Neuronal stem cell (in vitro differentiated cells): ENCODE data around the gene KCTD5.
A peak's percentile ranks its signal among the peaks of the same experiment; 100 is the strongest.

Source experiments
- DNase-seq: peaks from one replicate; pipeline ENCODE4 v3.0.0-alpha.2; 2013; ENCODE audit warnings: low spot score
- H2AFZ ChIP-seq: one replicate; pipeline ENCODE4 v1.6.1; 2013; ENCODE audit warnings: mild to moderate bottlenecking, low read length, inconsistent platforms
- H2AK5ac ChIP-seq: 2 replicates; pipeline ENCODE4 v1.6.1; 2013; ENCODE audit warnings: low read depth, mild to moderate bottlenecking, inconsistent platforms, low read length, moderate library complexity, mixed read lengths
- H2BK120ac ChIP-seq: 2 replicates; pipeline ENCODE4 v1.6.1; 2013; ENCODE audit warnings: low read depth, mild to moderate bottlenecking, inconsistent platforms, low read length, moderate library complexity, mixed read lengths
- H2BK12ac ChIP-seq: one replicate; pipeline ENCODE4 v1.6.1; 2013; ENCODE audit warnings: low read length, inconsistent platforms
- H2BK15ac ChIP-seq: 2 replicates; pipeline ENCODE4 v1.6.1; 2013; ENCODE audit warnings: mild to moderate bottlenecking, low read length, inconsistent platforms, mixed read lengths
- H2BK5ac ChIP-seq: one replicate; pipeline ENCODE4 v1.6.1; 2013; ENCODE audit warnings: inconsistent platforms, mild to moderate bottlenecking, low read length, moderate library complexity
- H3K14ac ChIP-seq: one replicate; pipeline ENCODE4 v1.6.1; 2013; ENCODE audit warnings: low read length, inconsistent platforms
- H3K18ac ChIP-seq: 2 replicates; pipeline ENCODE4 v1.6.1; 2013; ENCODE audit warnings: low read length, inconsistent platforms
- H3K23ac ChIP-seq: 2 replicates; pipeline ENCODE4 v1.6.1; 2013; ENCODE audit warnings: low read depth, mild to moderate bottlenecking, mixed read lengths, low read length, inconsistent platforms; ENCODE audit not compliant: poor library complexity
- H3K27ac ChIP-seq: replicated peaks from 3 replicates; pipeline ENCODE4 v1.5.1; 2013; ENCODE audit warnings: low read length, inconsistent platforms
- H3K27me3 ChIP-seq, 3 experiments: 2 replicates each; pipeline ENCODE4 v1.6.1; 2013; ENCODE audit warnings: low read length in 3 of 3, mild to moderate bottlenecking in 2 of 3, inconsistent platforms in 1 of 3, low read depth in 1 of 3, mixed read lengths in 1 of 3, moderate library complexity in 1 of 3; ENCODE audit not compliant: control insufficient read depth in 3 of 3, insufficient read depth in 3 of 3
- H3K36me3 ChIP-seq, 2 donors: replicated peaks in 1 of 2; 2 replicates each; pipeline ENCODE4 v1.6.1; 2013; ENCODE audit warnings: low read length in 2 of 2; ENCODE audit not compliant: control insufficient read depth in 2 of 2, insufficient read depth in 2 of 2
- H3K4ac ChIP-seq: 2 replicates; pipeline ENCODE4 v1.6.1; 2013; ENCODE audit warnings: inconsistent platforms, mild to moderate bottlenecking, low read length, moderate library complexity
- H3K4me1 ChIP-seq, 2 donors: 1 replicate in 1 of 2; 2 replicates in 1 of 2; pipeline ENCODE4 v1.6.1; 2013; ENCODE audit warnings: low read length in 2 of 2, low read depth in 1 of 2; ENCODE audit not compliant: control insufficient read depth in 2 of 2, insufficient read depth in 1 of 2
- H3K4me2 ChIP-seq: one replicate; pipeline ENCODE4 v1.6.1; 2013; ENCODE audit warnings: mild to moderate bottlenecking, low read length, inconsistent platforms; ENCODE audit not compliant: insufficient read depth, poor library complexity, severe bottlenecking
- H3K4me3 ChIP-seq, 2 donors: 2 replicates each; pipeline ENCODE4 v1.5.1; 2013; ENCODE audit warnings: low read length in 2 of 2, mild to moderate bottlenecking in 2 of 2, inconsistent platforms in 1 of 2, moderate library complexity in 1 of 2
- H3K79me1 ChIP-seq: one replicate; pipeline ENCODE4 v1.6.1; 2013; ENCODE audit warnings: low read depth, mild to moderate bottlenecking, inconsistent platforms, low read length, moderate library complexity
- H3K9ac ChIP-seq: one replicate; pipeline ENCODE4 v1.6.1; 2013; ENCODE audit warnings: mild to moderate bottlenecking, low read depth, low read length, inconsistent platforms; ENCODE audit not compliant: poor library complexity
- H3K9me3 ChIP-seq, 2 donors: replicated peaks in 1 of 2; 2 replicates each; pipeline versions ENCODE3 to v1.6.1; 2013; ENCODE audit warnings: low read length in 2 of 2, mild to moderate bottlenecking in 2 of 2, inconsistent platforms in 1 of 2, low read depth in 1 of 2, mixed read lengths in 1 of 2, moderate library complexity in 1 of 2; ENCODE audit not compliant: control insufficient read depth in 2 of 2, insufficient read depth in 1 of 2
- H4K8ac ChIP-seq: one replicate; pipeline ENCODE4 v1.6.1; 2013; ENCODE audit warnings: low read depth, mild to moderate bottlenecking, inconsistent platforms, low read length, moderate library complexity
- H4K91ac ChIP-seq: one replicate; pipeline ENCODE4 v1.6.1; 2013; ENCODE audit warnings: low read length, low read depth, mild to moderate bottlenecking, inconsistent platforms; ENCODE audit not compliant: poor library complexity
- WGBS, 2 donors: extraction: QIAGEN DNeasy Blood & Tissue Kit; methylation state at CpG; one replicate each; pipeline ENCODE4 v1.1.7; 2013; ENCODE audit warnings: missing lambda C conversion rate in 2 of 2, mixed read lengths in 1 of 2; ENCODE audit not compliant: insufficient read length in 2 of 2, insufficient replicate concordance in 1 of 2; ENCODE audit errors: extremely low coverage in 2 of 2; 5-methylcytosine and 5-hydroxymethylcytosine counted together

The KCTD5 gene

DNA sequence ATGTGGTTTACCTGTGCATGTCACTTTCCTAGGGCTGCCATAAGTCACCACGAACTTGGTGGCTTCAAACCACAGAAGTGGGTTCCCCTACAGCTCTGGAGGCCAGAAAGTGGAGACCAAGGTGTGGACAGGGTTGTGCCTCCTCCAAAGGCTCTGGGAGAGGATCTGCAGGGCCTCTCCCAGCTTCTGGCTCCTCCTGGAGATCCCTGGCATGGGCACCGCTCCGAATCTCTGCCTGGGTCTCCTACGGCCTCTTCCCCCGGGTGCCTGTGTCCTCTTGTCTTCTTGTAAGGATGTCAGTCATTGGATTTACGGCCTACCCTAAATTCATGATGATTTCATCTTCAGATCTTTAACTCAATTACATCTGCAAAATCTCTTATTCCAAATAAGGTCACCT is 67.6 kb downstream of the KCTD5 start:
- Histone ChIP-seq H3K4ac (no peak overlapping the region), H3K9me3 (no peaks in the 10 kb centered on the region), H3K27ac (no peak overlapping the region), H3K14ac (no peak overlapping the region), H3K27me3 (no peaks in the 10 kb centered on the region), H4K8ac (no peak overlapping the region), H3K36me3 (peaks cover 5 to 33% of the 10 kb centered on the region in 2 donors), H2BK12ac (no peak overlapping the region), H3K4me1 (peaks cover 13% of the 10 kb centered on the region in 2 donors), H3K79me1 (peaks cover 3% of the 10 kb centered on the region), H3K4me3 (no peak overlapping the region), H2BK5ac (no peak overlapping the region), H3K23ac (no peak overlapping the region), H4K91ac (no peak overlapping the region), H2AK5ac (no peak overlapping the region), H3K4me2 (no peak overlapping the region), H3K9ac (no peak overlapping the region), H2AFZ (no peak overlapping the region), H3K18ac (no peak overlapping the region), H2BK120ac (no peak overlapping the region), H2BK15ac (no peak overlapping the region)
- no CpG with 5 or more reads among the region's 6 CpGs for WGBS, 2 donors
- no peak for DNase-seq

DNA sequence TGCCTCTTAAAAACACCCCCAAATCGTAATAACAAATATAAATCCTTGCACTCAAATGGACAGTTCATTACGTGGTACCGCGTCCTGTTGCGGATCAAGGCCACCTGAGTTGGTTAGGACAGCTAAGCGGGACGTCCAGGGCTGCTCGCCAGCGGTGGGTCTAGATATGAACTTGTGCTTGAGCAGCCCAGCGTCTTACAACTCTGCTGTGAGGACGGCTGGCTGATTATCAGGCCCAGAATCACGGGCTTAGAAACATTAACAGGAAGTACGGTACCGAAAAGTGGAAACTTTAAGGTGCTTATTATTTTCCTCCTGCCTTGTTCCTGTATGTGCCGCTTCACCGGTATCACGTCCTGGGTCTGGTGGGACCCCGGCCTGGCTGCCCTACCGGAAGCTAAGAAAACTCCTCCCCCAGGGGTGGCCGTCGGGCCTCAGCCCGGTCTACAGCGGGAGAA is 69.3 kb downstream of the KCTD5 start:
- Histone ChIP-seq H3K9me3 (no peaks in the 10 kb centered on the region), H4K8ac (peak overlapping the region; percentile 99)
- WGBS, 2 donors, result no CpG with 5 or more reads among the region's 23 CpGs

DNA sequence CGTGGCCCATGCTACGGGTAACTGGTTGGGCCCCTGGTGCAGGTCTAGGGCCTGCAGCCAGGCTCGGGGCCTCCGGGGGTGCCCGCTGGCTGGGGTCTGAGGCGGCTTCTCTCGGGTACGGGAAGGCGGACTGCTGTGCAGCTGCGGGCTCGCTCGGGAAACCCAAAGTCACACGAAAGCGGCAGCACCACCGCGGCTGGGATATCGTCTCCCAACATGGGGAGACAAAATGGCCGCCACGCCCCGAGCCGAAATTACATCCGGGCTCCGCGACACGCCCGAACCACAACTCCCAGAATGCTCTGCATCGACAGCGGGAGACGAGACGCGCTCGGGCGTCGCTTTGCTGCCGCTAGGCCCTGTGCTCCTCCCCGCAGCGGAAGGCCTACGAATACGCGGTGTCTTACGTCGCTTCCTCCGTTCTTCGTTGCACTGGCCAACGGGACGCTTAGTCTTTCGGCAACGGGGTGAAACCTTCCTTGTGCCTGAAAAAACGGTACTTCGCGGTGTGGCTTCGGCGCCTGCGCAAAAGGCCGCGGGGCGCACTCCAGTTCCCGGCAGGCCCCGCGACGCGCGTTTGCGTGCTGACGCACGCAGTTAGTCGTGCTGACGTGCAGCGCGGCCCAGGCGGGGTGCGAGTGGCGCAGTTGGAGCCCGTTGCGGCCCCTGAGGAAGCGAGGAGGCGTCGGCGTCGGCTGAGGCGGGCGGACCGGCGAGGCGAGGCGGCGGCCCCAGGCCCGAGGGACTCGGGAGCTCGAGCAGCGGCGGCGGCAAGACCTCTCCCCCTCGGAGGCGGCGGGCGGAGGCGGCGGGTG is 69.9 kb downstream of the KCTD5 start, which contains the start of gene SRRM2:
TSS of gene SRRM2 (plus strand) at position 604 of the 815 bp plus-strand sequence. CDS start 3,727 bp downstream, outside the sequence.
- H2BK5ac ChIP-seq, result peak within 1 kb of the TSS; percentile 100
- H2BK12ac ChIP-seq, result peak within 1 kb of the TSS; percentile 92
- DNase-seq, result peak; percentile 97
- peaks cover 6% of the 10 kb centered on the region for H3K79me1 ChIP-seq
- H3K23ac ChIP-seq, result peak within 1 kb of the TSS; percentile 99
- H3K27ac ChIP-seq, result peak within 1 kb of the TSS; percentile 100
- no CpG with 5 or more reads among the region's 99 CpGs for WGBS, 2 donors
- peak within 1 kb of the TSS; percentile 100 for H3K14ac ChIP-seq
- peak within 1 kb of the TSS; percentile 73 for H2BK120ac ChIP-seq
- peak within 1 kb of the TSS; percentile 96 to 99 for H3K4me3 ChIP-seq
- H4K91ac ChIP-seq, result peak within 1 kb of the TSS; percentile 94
- peak within 1 kb of the TSS; percentile 98 for H2AK5ac ChIP-seq
- H3K4ac ChIP-seq, result peak within 1 kb of the TSS; percentile 99
- H2BK15ac ChIP-seq, result peak within 1 kb of the TSS; percentile 95
- H3K18ac ChIP-seq, result peak within 1 kb of the TSS; percentile 100
- H3K9ac ChIP-seq, result peak within 1 kb of the TSS; percentile 100
- H3K27me3 ChIP-seq, result no peaks in the 10 kb centered on the region
- H4K8ac ChIP-seq, result peak within 1 kb of the TSS; percentile 99
- H2AFZ ChIP-seq, result peak within 1 kb of the TSS; percentile 94
- H3K9me3 ChIP-seq, result no peaks in the 10 kb centered on the region
- H3K4me2 ChIP-seq, result peak within 1 kb of the TSS; percentile 60
- peaks cover 11 to 56% of the 10 kb centered on the region in 2 donors for H3K36me3 ChIP-seq
- peaks cover 13 to 17% of the 10 kb centered on the region in 2 donors for H3K4me1 ChIP-seq

More for the DNA sequence above, 69.3 kb downstream of the KCTD5 start:
- H2AFZ ChIP-seq, result peak overlapping the region; percentile 94
- H3K36me3 ChIP-seq, result peaks cover 8 to 49% of the 10 kb centered on the region in 2 donors
- no peak overlapping the region for H3K14ac ChIP-seq
- no peak for DNase-seq
- H2AK5ac ChIP-seq, result peak overlapping the region; percentile 98
- H2BK120ac ChIP-seq, result peak overlapping the region; percentile 73
- H3K27ac ChIP-seq, result peak overlapping the region; percentile 100
- H2BK5ac ChIP-seq, result peak overlapping the region; percentile 100
- H4K91ac ChIP-seq, result peak overlapping the region; percentile 94
- H3K4me1 ChIP-seq, result peaks cover 13 to 17% of the 10 kb centered on the region in 2 donors
- no peak overlapping the region for H2BK12ac ChIP-seq
- no peaks in the 10 kb centered on the region for H3K27me3 ChIP-seq
- peaks cover 6% of the 10 kb centered on the region for H3K79me1 ChIP-seq
- H2BK15ac ChIP-seq, result peak overlapping the region; percentile 67
- peak overlapping the region; percentile 100 for H3K18ac ChIP-seq
- H3K4ac ChIP-seq, result peak overlapping the region; percentile 99
- H3K23ac ChIP-seq, result peak overlapping the region; percentile 99
- H3K9ac ChIP-seq, result peak overlapping the region; percentile 79
- peak overlapping the region; percentile 96 to 99 for H3K4me3 ChIP-seq
- peak overlapping the region; percentile 60 for H3K4me2 ChIP-seq
